Mesothelial cell of epicardium (in vitro differentiated cells): Measurements from ENCODE around the gene POGZ. TPM values are rescaled to one million over a fixed set of nuclear protein-coding genes. Genes with fewer than 3 reads are reported as not detected.

ENCODE experiments used
- DNase-seq, 2 experiments: peaks; one replicate each; pipeline ENCODE4 v3.0.0; 2021; ENCODE audit warnings: low spot score in 2 of 2; ENCODE audit not compliant: unreplicated experiment in 2 of 2
- H3K27ac Mint-ChIP-seq: 2 replicates; pipeline ENCODE4 v1.8.0; 2021; ENCODE audit warnings: mixed read lengths
- H3K27me3 Mint-ChIP-seq: 2 replicates; pipeline ENCODE4 v1.8.0; 2021; ENCODE audit warnings: low read depth, mixed read lengths
- H3K36me3 Mint-ChIP-seq: 2 replicates; pipeline ENCODE4 v1.8.0; 2021; ENCODE audit warnings: mixed read lengths
- H3K4me1 Mint-ChIP-seq: 2 replicates; pipeline ENCODE4 v1.8.0; 2021; ENCODE audit warnings: mixed read lengths
- H3K4me3 Mint-ChIP-seq: 2 replicates; pipeline ENCODE4 v1.8.0; 2021; ENCODE audit warnings: mild to moderate bottlenecking, moderate library complexity, mixed read lengths
- H3K9me3 Mint-ChIP-seq: 2 replicates; pipeline ENCODE4 v1.8.0; 2021; ENCODE audit warnings: mixed read lengths
- CTCF ChIP-seq: fragments of 200-600 bp; sonication (generic); IDR thresholded peaks from one replicate; pipeline ENCODE4 v1.5.0; 2021; ENCODE audit warnings: antibody characterized with exemption; ENCODE audit not compliant: unreplicated experiment
- total RNA-seq: library from RNA; stranded (reverse); gene quantifications from 3 replicates; pipeline ENCODE4 v1.2.1, GENCODE V29; 2021

Gene POGZ
- total RNA-seq, 1 donor from 2014 or later: 182 TPM

- Mint-ChIP-seq H3K4me1 (peaks cover 19% of the 10 kb centered on the region), H3K4me3 (no peak overlapping the region), H3K9me3 (peaks cover 3% of the 10 kb centered on the region), H3K27me3 (no peaks in the 10 kb centered on the region), H3K27ac (no peak overlapping the region), H3K36me3 (peaks cover 1% of the 10 kb centered on the region)
- DNase-seq: no peak
- no peak for TF ChIP-seq CTCF
Observed at GRCh38 chr1:151477066-151477465, 17.8 kb upstream of the POGZ start.

GRCh38 chr1:151476083-151476482, 16.8 kb upstream of the POGZ start:
- no peak for TF ChIP-seq CTCF
- H3K4me1 Mint-ChIP-seq: peaks cover 21% of the 10 kb centered on the region
- no peak for DNase-seq
- no peak overlapping the region for H3K4me3 Mint-ChIP-seq
- H3K36me3 Mint-ChIP-seq: no peaks in the 10 kb centered on the region
- H3K27ac Mint-ChIP-seq: no peak overlapping the region
- no peaks in the 10 kb centered on the region for H3K27me3 Mint-ChIP-seq
- H3K9me3 Mint-ChIP-seq: no peaks in the 10 kb centered on the region

- H3K4me3 Mint-ChIP-seq: no peak overlapping the region
- no peak for DNase-seq
- H3K9me3 Mint-ChIP-seq: no peaks in the 10 kb centered on the region
- H3K27me3 Mint-ChIP-seq: no peaks in the 10 kb centered on the region
- no peak for TF ChIP-seq CTCF
- no peaks in the 10 kb centered on the region for H3K36me3 Mint-ChIP-seq
- H3K4me1 Mint-ChIP-seq: peaks cover 21% of the 10 kb centered on the region
- peak overlapping the region; percentile 1 for H3K27ac Mint-ChIP-seq
Observed at GRCh38 chr1:151475175-151475574, 15.9 kb upstream of the POGZ start.

GRCh38 chr1:151474745-151475144, 15.5 kb upstream of the POGZ start:
- Mint-ChIP-seq H3K9me3 (no peaks in the 10 kb centered on the region), H3K4me3 (no peak overlapping the region), H3K27me3 (no peaks in the 10 kb centered on the region), H3K4me1 (peaks cover 21% of the 10 kb centered on the region), H3K36me3 (no peaks in the 10 kb centered on the region), H3K27ac (peak overlapping the region; percentile 21)
- TF ChIP-seq CTCF: no peak
- no peak for DNase-seq

- peak; percentile 26 to 57 for DNase-seq
- H3K4me1 Mint-ChIP-seq: peaks cover 19% of the 10 kb centered on the region
- peak overlapping the region; percentile 70 for H3K4me3 Mint-ChIP-seq
- H3K27ac Mint-ChIP-seq: peak overlapping the region; percentile 82
- H3K27me3 Mint-ChIP-seq: no peaks in the 10 kb centered on the region
- no peaks in the 10 kb centered on the region for H3K36me3 Mint-ChIP-seq
- H3K9me3 Mint-ChIP-seq: no peaks in the 10 kb centered on the region
- no peak for TF ChIP-seq CTCF
Observed at GRCh38 chr1:151472856-151473731, 13.8 kb upstream of the POGZ start.
